ENCODE results near the gene DRC1. TPM values are rescaled to one million over a fixed set of nuclear protein-coding genes. Genes with fewer than 3 reads are reported as not detected.

The DRC1 gene
- polyA plus RNA-seq, 2 of the 4 experiments (the other 2 are of a cell fraction): 0.21 to 0.39 TPM

- ChIA-PET POLR2A (no interaction called here), CTCF (interaction anchor here (1.0 to 2.6 kb wide), 3 partner anchors 20 to 95 kb away, joined by 3 to 14 read pairs (median 5); no protein-coding TSS in a partner anchor)
- 83% methylated on average over 11 of the region's 11 CpGs for WGBS (ENCODE audit: missing lambda C conversion rate)
- H3K9me3 ChIP-seq: no peaks in the 10 kb centered on the region
- no peak overlapping the region for H3K27ac ChIP-seq
- H3K4me2 ChIP-seq: no peak overlapping the region
- ATAC-seq (no peak), DNase-seq (ENCODE audit: low read depth in 1 of 2, low spot score in 1 of 2) (no peak), FAIRE-seq (no peak)
- no peak overlapping the region for H3K4me3 ChIP-seq
- no peaks in the 10 kb centered on the region for H3K4me1 ChIP-seq
- no peak for TF ChIP-seq BCL3 (IDR thresholded peaks at IDR 0.05)
- no peak for TF ChIP-seq HOXB13 (CRISPR knock-in tag; IDR thresholded peaks at IDR 0.05; ENCODE audit: low read depth)
- TF ChIP-seq PBX3 (IDR thresholded peaks at IDR 0.05): no peak
- TF ChIP-seq SREBF2 (IDR thresholded peaks at IDR 0.05): no peak
- TF ChIP-seq BHLHE40 (IDR thresholded peaks at IDR 0.05; ENCODE audit: low read depth, low read length): no peak
- TF ChIP-seq KDM5A (IDR thresholded peaks at IDR 0.05): no peak
- TF ChIP-seq FOXS1 (CRISPR knock-in tag; IDR thresholded peaks at IDR 0.05): no peak
- no peak for TF ChIP-seq MAZ (IDR thresholded peaks at IDR 0.05; ENCODE audit: borderline replicate concordance, low read depth, low read length)
- TF ChIP-seq FOSL2 (IDR thresholded peaks at IDR 0.05): no peak
- no peak for TF ChIP-seq FOSL2 (CRISPR knock-in tag; IDR thresholded peaks at IDR 0.05)
- TF ChIP-seq JUNB (IDR thresholded peaks at IDR 0.05): no peak
Observed at GRCh38 chr2:26483027-26483326, 81.3 kb downstream of the DRC1 start.

GRCh38 chr2:26483516-26483915, 81.8 kb downstream of the DRC1 start:
- Histone ChIP-seq H3K4me2 (no peak overlapping the region), H3K9me3 (no peaks in the 10 kb centered on the region), H3K27ac (no peak overlapping the region), H3K4me1 (no peaks in the 10 kb centered on the region), H3K4me3 (no peak overlapping the region)
- WGBS (ENCODE audit: missing lambda C conversion rate): 55% methylated on average over 11 of the region's 11 CpGs
- ChIA-PET POLR2A (no interaction called here), CTCF (interaction anchor here (1.0 to 2.6 kb wide), 3 partner anchors 20 to 94 kb away, joined by 3 to 14 read pairs (median 5); no protein-coding TSS in a partner anchor)
- ATAC-seq: no peak
- no peak for FAIRE-seq
- TF ChIP-seq PHF8 (IDR thresholded peaks at IDR 0.05; ENCODE audit: borderline replicate concordance, low read depth): no peak
- no peak for TF ChIP-seq MAZ (IDR thresholded peaks at IDR 0.05; ENCODE audit: borderline replicate concordance, low read depth, low read length)
- no peak for TF ChIP-seq CHD2 (IDR thresholded peaks at IDR 0.05; ENCODE audit: low read length, partially characterized antibody)
- no peak for TF ChIP-seq MYC (IDR thresholded peaks at IDR 0.05; ENCODE audit: borderline replicate concordance, low read length)
- no peak for TF ChIP-seq RAD21 (conservative IDR thresholded peaks at IDR 0.05 in 1 of 2, IDR thresholded peaks at IDR 0.05 in 1 of 2)
- TF ChIP-seq PBX3 (IDR thresholded peaks at IDR 0.05): no peak
- no peak for TF ChIP-seq KDM1A (IDR thresholded peaks at IDR 0.05; ENCODE audit: low read depth)
- no peak for TF ChIP-seq USF2 (IDR thresholded peaks at IDR 0.05)
- no peak for TF ChIP-seq ZNF302 (CRISPR knock-in tag; IDR thresholded peaks at IDR 0.05)
- no peak for TF ChIP-seq HMGXB4 (CRISPR knock-in tag; IDR thresholded peaks at IDR 0.05; ENCODE audit: borderline replicate concordance)
- TF ChIP-seq CBX8 (IDR thresholded peaks at IDR 0.05): no peak
- TF ChIP-seq POLR2A (IDR thresholded peaks at IDR 0.05; ENCODE audit: low read length): no peak
- no peak for TF ChIP-seq TFCP2L1 (CRISPR knock-in tag; IDR thresholded peaks at IDR 0.05)
- TF ChIP-seq NFE2L2 (conservative IDR thresholded peaks at IDR 0.05; ENCODE audit: low read length): no peak
- TF ChIP-seq HEYL (CRISPR knock-in tag; IDR thresholded peaks at IDR 0.05): no peak
- TF ChIP-seq REST (IDR thresholded peaks at IDR 0.05): no peak
- no peak for TF ChIP-seq NPAS2 (CRISPR knock-in tag; IDR thresholded peaks at IDR 0.05; ENCODE audit: borderline replicate concordance)
- DNase-seq (ENCODE audit: low read depth in 1 of 2, low spot score in 1 of 2): no peak
